ENCODE measurements around the gene SLC18A3.

SLC18A3 gene

GRCh38 chr10:49627644-49628247 lies 17.6 kb downstream of the SLC18A3 start:
- no peak for DNase-seq (ENCODE audit: low read depth)

GRCh38 chr10:49628599-49628998 lies 18.5 kb downstream of the SLC18A3 start:
- no peak for DNase-seq (ENCODE audit: low read depth)

GRCh38 chr10:49629431-49629881 lies 19.3 kb downstream of the SLC18A3 start:
- no peak for DNase-seq (ENCODE audit: low read depth)

- DNase-seq (ENCODE audit: low read depth) = no peak
These were observed 21.9 kb downstream of the SLC18A3 start for GRCh38 chr10:49631975-49632374.

GRCh38 chr10:49632406-49633317 lies 22.6 kb downstream of the SLC18A3 start:
- no peak for DNase-seq (ENCODE audit: low read depth)

GRCh38 chr10:49633327-49634068 lies 23.4 kb downstream of the SLC18A3 start:
- no peak for DNase-seq (ENCODE audit: low read depth)

- DNase-seq (ENCODE audit: low read depth) = no peak
These were observed 24.1 kb downstream of the SLC18A3 start for GRCh38 chr10:49634069-49634660.

- no peak for DNase-seq (ENCODE audit: low read depth)
These were observed 32.2 kb downstream of the SLC18A3 start for GRCh38 chr10:49642311-49642710.

- DNase-seq (ENCODE audit: low read depth) = no peak
These were observed 33.3 kb downstream of the SLC18A3 start for GRCh38 chr10:49643241-49644034.

GRCh38 chr10:49644035-49644646 lies 34.0 kb downstream of the SLC18A3 start:
- no peak for DNase-seq (ENCODE audit: low read depth)

GRCh38 chr10:49645417-49645816 lies 35.3 kb downstream of the SLC18A3 start:
- no peak for DNase-seq (ENCODE audit: low read depth)

GRCh38 chr10:49645871-49646870 lies 36.1 kb downstream of the SLC18A3 start:
- no peak for DNase-seq (ENCODE audit: low read depth)

GRCh38 chr10:49647554-49647953 lies 37.4 kb downstream of the SLC18A3 start:
- DNase-seq (ENCODE audit: low read depth) = no peak

- DNase-seq (ENCODE audit: low read depth) = no peak
These were observed 38.1 kb downstream of the SLC18A3 start for GRCh38 chr10:49647985-49648795.

GRCh38 chr10:49649294-49649693 lies 39.2 kb downstream of the SLC18A3 start:
- DNase-seq (ENCODE audit: low read depth) = no peak

- no peak for DNase-seq (ENCODE audit: low read depth)
These were observed 40.0 kb downstream of the SLC18A3 start for GRCh38 chr10:49649936-49650723.

GRCh38 chr10:49650724-49651034 lies 40.6 kb downstream of the SLC18A3 start:
- DNase-seq (ENCODE audit: low read depth) = no peak

Data from non-pigmented ciliary epithelial cell (primary cell).